Activated CD4-positive, alpha-beta T cell treated with anti-CD3 and anti-CD28 coated beads for 36 hours (primary cell): ENCODE results near the gene ANTXR2. TPM values are rescaled to one million over a fixed set of nuclear protein-coding genes. Genes with fewer than 3 reads are reported as not detected.

Experiments
- ATAC-seq: fragments of 200-7000 bp; cut with Tn5 transposase; one replicate; pipeline ENCODE4 v1.10.0; 2021; ENCODE audit warnings: mild to moderate bottlenecking, moderate library complexity
- CTCF ChIA-PET: fragments of 350-600 bp; sonication (Branson Sonifier 250); formaldehyde crosslinking; loops from one replicate; lab custom pipeline; 2021; ENCODE audit warnings: antibody characterized with exemption; lab: Charles Lee
- POLR2A ChIA-PET: fragments of 350-600 bp; sonication (Branson Sonifier 250); formaldehyde crosslinking; loops from one replicate; lab custom pipeline; 2021; ENCODE audit warnings: antibody characterized with exemption, inconsistent platforms; lab: Charles Lee
- DNase-seq: peaks from one replicate; pipeline ENCODE4 v3.0.0-alpha.2; 2020
- H3K27ac Mint-ChIP-seq: one replicate; pipeline ENCODE4 v1.8.0; 2021; ENCODE audit warnings: mixed read lengths
- H3K27me3 Mint-ChIP-seq: one replicate; pipeline ENCODE4 v1.8.0; 2021; ENCODE audit warnings: mixed read lengths
- H3K36me3 Mint-ChIP-seq: one replicate; pipeline ENCODE4 v1.8.0; 2021; ENCODE audit warnings: low read depth, mixed read lengths
- H3K4me1 Mint-ChIP-seq: one replicate; pipeline ENCODE4 v1.8.0; 2021; ENCODE audit warnings: mixed read lengths
- H3K4me3 Mint-ChIP-seq: one replicate; pipeline ENCODE4 v1.8.0; 2021; ENCODE audit warnings: mild to moderate bottlenecking, moderate library complexity, mixed read lengths
- H3K9me3 Mint-ChIP-seq: one replicate; pipeline ENCODE4 v1.8.0; 2021; ENCODE audit warnings: low read depth, mixed read lengths
- intact Hi-C, 2 experiments: fragments of 100-400 bp; cut with DNase I in 1 of 2; cut with micrococcal nuclease in 1 of 2; formaldehyde crosslinking; loops; one replicate each; pipeline versions ENCODE4 v1.14.2 to v1.15.1; 2022 to 2024; cut with DNase I, micrococcal nuclease
- total RNA-seq, 2 experiments: library from RNA; stranded (reverse); gene quantifications; one replicate each; pipeline ENCODE4 v1.2.3, GENCODE V29; 2021

Gene ANTXR2
- total RNA-seq, 2 experiments from 2014 or later: 2.3 to 3.8 TPM

DNA sequence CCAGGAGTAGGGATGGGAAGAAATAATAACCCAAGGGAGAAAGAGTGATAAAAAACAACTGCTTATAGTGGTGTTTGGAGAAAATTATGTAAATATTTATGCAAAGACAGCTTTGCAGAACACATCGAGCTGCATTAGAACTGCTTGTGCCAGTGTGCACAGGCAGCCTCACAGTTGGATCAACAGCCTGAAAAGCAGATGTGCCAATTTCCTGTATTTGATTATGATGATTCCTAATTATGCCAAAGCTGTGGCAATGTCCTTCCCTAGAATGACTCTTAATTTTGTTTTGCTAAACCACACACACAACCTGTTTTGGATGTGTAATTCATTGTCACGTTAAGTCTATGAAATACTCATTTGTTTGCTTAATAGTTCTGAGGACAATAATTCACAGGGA, 30.6 kb upstream of the ANTXR2 start:
- Mint-ChIP-seq H3K36me3 (peaks cover 4% of the 10 kb centered on the region), H3K27ac (no peak overlapping the region), H3K27me3 (no peaks in the 10 kb centered on the region), H3K4me1 (peaks cover 12% of the 10 kb centered on the region), H3K9me3 (peaks cover 14% of the 10 kb centered on the region), H3K4me3 (no peak overlapping the region)
- ATAC-seq (no peak), DNase-seq (no peak)
- intact Hi-C loops: no loop called here
- ChIA-PET POLR2A (no interaction called here), CTCF (interaction anchor here (0.7 to 0.9 kb wide), 2 partner anchors 17 to 21 kb away, joined by 3 read pairs; no protein-coding TSS in a partner anchor)

DNA sequence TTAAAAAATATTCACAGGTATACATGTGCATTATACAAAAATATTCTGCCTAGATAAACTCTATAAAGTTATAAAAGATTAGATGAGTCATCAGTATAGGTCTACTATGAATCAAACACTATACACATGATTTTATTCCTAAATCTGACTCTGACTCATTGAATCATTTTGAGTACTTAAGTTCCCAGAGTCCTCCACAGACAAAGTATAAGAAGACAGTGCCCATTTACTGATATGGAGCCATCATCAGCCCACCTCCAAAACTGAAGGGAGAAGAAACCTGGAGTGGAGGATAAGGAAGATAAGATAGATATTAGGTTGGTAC, 28.7 kb upstream of the ANTXR2 start:
- DNase-seq (no peak), ATAC-seq (peak; percentile 78)
- H3K27ac Mint-ChIP-seq: no peak overlapping the region
- H3K27me3 Mint-ChIP-seq: no peaks in the 10 kb centered on the region
- peaks cover 7% of the 10 kb centered on the region for H3K9me3 Mint-ChIP-seq
- CTCF ChIA-PET: no interaction called here
- H3K4me3 Mint-ChIP-seq: no peak overlapping the region
- peaks cover 12% of the 10 kb centered on the region for H3K4me1 Mint-ChIP-seq
- POLR2A ChIA-PET: no interaction called here
- H3K36me3 Mint-ChIP-seq: peaks cover 1% of the 10 kb centered on the region
- intact Hi-C loops: loop anchor here in 1 of 2 experiments (2.0 kb wide), 1 partner anchor 25 kb away; no protein-coding TSS in a partner anchor

DNA sequence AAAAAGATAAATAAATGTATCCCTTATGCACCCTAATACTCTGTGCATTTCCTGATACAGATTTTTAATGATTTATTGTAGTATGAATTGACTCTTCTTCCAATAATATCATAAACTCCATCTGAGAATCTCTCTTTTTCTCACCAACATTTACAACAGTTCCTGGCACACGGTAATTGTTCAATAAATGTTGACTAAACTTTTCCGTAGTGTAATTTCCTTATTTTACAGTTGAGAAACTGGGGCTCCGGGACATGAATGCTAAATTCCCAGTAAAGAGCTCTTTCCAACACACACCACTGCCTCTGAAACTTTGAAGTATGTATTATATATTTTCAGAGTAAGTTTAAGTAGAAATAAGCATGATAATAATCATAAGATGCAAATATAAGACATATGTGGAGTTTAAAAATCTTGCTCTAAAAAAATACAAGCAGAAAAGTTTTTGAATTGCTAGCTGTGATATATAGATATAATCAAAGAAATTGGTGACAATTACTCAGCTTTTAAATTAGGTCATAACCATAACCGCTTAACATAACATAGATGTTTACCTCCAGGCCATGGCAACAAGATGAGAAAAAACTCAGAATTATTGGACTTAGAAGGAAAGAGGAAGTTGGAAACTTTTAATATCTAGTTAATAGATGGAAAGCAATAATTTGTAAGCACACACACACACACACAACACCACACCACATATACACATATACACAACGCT, 28.2 kb upstream of the ANTXR2 start:
- no peaks in the 10 kb centered on the region for H3K27me3 Mint-ChIP-seq
- intact Hi-C loops: loop anchor here in 1 of 2 experiments (2.0 kb wide), 1 partner anchor 24 kb away; no protein-coding TSS in a partner anchor
- H3K36me3 Mint-ChIP-seq: no peaks in the 10 kb centered on the region
- peaks cover 3% of the 10 kb centered on the region for H3K9me3 Mint-ChIP-seq
- DNase-seq (no peak), ATAC-seq (no peak)
- H3K27ac Mint-ChIP-seq: no peak overlapping the region
- ChIA-PET POLR2A (no interaction called here), CTCF (no interaction called here)
- no peak overlapping the region for H3K4me3 Mint-ChIP-seq
- H3K4me1 Mint-ChIP-seq: peaks cover 12% of the 10 kb centered on the region

DNA sequence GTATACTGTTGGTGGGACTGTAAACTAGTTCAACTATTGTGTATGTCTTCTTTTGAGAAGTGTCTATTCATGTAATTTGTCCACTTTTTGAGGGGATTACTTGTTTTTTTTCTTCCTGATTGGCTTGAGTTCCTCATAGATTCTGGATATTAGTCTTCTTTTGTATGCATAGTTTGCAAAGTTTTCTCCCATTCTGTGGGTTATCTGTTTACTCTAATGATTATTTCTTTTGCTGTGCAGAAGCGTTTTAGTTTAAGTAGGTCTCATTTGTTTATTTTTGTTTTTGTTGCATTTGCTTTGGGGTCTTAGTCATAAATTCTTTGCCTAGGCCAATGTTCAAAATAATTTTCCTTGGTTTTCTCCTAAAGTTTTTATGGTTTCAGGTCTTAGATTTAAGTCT, 26.6 kb upstream of the ANTXR2 start:
- DNase-seq (no peak), ATAC-seq (no peak)
- H3K27ac Mint-ChIP-seq: no peak overlapping the region
- no peaks in the 10 kb centered on the region for H3K36me3 Mint-ChIP-seq
- no peaks in the 10 kb centered on the region for H3K9me3 Mint-ChIP-seq
- H3K4me1 Mint-ChIP-seq: peaks cover 12% of the 10 kb centered on the region
- H3K4me3 Mint-ChIP-seq: no peak overlapping the region
- intact Hi-C loops: loop anchor here in 1 of 2 experiments (2.0 kb wide), 1 partner anchor 23 kb away; no protein-coding TSS in a partner anchor
- ChIA-PET CTCF (no interaction called here), POLR2A (no interaction called here)
- H3K27me3 Mint-ChIP-seq: no peaks in the 10 kb centered on the region

DNA sequence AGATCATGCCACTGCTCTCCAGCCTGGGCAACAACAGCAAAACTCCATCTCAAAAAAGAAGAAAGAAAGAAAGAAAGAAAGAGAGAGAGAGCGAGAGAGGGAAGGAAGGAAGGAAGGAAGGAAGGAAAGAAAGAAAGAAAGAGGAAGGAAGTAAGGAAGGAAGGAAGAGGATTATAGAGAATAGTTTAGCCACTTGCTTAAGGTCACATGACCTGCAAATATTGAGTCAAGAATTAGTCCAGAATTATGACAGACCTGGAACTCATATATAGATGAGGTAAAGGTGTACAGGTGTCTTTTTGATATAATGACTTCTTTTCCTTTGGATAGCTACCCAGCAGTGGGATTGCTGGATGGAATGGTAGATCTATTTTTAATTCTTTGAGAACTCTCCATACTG, 25.6 kb upstream of the ANTXR2 start:
- Mint-ChIP-seq H3K27me3 (no peaks in the 10 kb centered on the region), H3K4me1 (peaks cover 12% of the 10 kb centered on the region), H3K36me3 (no peaks in the 10 kb centered on the region), H3K27ac (no peak overlapping the region), H3K4me3 (no peak overlapping the region), H3K9me3 (no peaks in the 10 kb centered on the region)
- ChIA-PET CTCF (no interaction called here), POLR2A (no interaction called here)
- intact Hi-C loops: no loop called here
- ATAC-seq (no peak), DNase-seq (no peak)

DNA sequence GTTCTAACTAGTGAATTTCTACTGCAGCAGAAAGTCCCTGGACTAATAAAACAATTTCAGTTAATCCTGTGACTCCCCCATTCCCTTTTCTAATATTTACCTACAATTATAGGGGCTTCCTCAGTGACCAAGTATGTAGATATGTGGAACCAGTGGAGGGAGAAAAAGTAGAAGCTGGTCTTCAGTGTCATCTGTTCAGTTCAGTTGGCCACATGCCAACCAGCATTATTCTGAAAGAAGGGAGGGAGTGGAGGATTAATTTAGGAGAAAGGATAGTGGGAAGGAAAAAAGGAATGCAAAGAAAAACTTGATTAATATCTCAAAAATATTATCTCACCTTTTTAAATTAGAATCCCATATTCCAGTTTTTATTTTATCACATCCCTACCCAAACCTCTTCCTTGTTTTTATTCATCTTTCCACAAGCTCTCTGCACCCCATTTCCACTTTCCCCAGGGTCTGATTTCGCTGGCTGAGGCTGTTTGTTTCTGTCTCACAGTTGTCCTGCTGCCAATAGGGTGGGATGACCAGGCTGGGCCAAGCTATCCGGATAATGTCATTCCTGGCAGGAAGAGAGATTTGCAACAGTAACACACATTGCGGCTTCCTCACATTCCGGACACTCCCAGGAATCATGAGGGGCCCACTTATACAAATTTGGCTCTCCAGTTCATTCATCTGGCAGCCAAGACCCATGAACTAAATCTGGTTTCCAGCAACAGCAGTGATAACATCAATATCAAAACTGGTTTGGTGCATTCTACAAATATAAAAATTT, 24.6 kb upstream of the ANTXR2 start:
- no peaks in the 10 kb centered on the region for H3K9me3 Mint-ChIP-seq
- ChIA-PET POLR2A (no interaction called here), CTCF (interaction anchor here (0.6 to 1.9 kb wide), 2 partner anchors 19 to 1819 kb away, joined by 4 to 7 read pairs; no protein-coding TSS in a partner anchor)
- no peaks in the 10 kb centered on the region for H3K27me3 Mint-ChIP-seq
- intact Hi-C loops: no loop called here
- H3K4me3 Mint-ChIP-seq: no peak overlapping the region
- H3K4me1 Mint-ChIP-seq: peaks cover 14% of the 10 kb centered on the region
- no peak overlapping the region for H3K27ac Mint-ChIP-seq
- H3K36me3 Mint-ChIP-seq: no peaks in the 10 kb centered on the region
- DNase-seq: no peak
- ATAC-seq: no peak

DNA sequence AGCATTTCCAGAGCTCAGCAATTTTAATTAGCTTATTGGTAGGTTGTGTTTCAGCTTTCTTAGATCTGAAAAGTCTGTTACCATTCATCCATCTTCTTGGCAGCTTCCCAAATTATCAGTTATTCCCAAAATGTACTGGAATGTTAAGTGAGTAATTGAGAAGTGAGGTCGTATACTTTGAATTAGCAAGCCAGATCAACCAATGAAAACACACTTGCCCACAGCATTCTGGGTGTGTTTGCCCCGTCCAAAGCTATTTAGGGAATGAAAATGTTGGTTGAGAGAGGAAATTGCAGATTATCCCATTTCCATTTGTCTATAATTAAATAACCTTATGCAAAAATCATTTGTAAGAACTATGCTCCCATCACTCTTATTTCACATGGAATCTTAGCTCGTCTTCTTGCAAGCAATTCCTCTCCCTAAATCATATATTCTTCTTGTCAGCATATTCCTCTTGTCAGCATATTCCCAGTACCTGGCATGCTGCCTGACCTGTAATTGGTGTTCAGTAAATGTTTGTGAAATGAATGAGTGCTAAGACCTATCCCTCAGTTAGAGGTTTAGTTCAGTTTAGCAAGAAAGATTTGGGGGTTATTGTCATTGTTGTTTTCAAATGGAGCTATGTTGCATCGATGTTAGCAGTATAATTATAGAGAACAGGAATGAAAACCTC, 23.3 kb upstream of the ANTXR2 start:
- ChIA-PET CTCF (interaction anchor here (1.1 to 1.9 kb wide), 3 partner anchors 9 to 120 kb away, joined by 3 to 7 read pairs (median 3); no protein-coding TSS in a partner anchor), POLR2A (interaction anchor here (0.5 kb wide), 1 partner anchor 111 kb away, joined by 5 read pairs; no protein-coding TSS in a partner anchor)
- Mint-ChIP-seq H3K27me3 (no peaks in the 10 kb centered on the region), H3K9me3 (no peaks in the 10 kb centered on the region), H3K4me1 (peaks cover 11% of the 10 kb centered on the region), H3K4me3 (no peak overlapping the region), H3K36me3 (no peaks in the 10 kb centered on the region), H3K27ac (no peak overlapping the region)
- intact Hi-C loops: no loop called here
- no peak for ATAC-seq
- no peak for DNase-seq

DNA sequence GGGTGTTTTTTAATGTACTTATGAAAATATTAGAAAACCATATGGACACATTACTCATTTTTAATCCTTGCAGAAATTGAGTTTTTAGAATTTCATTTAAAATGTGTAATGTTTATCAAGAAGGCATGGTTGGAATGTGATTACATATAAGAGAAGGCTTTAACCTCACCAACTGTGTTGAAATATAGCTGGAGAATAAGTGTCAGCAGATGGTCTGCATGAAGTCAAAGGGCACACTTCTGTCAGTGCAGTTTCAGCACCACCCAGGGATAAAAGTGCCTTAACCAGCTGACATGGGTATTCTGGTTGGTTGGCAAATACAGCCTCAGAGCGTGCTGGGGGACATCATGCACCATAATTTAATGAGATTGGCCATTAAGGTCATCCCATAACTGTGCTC, 21.2 kb upstream of the ANTXR2 start:
- Mint-ChIP-seq H3K27ac (no peak overlapping the region), H3K4me3 (no peak overlapping the region), H3K9me3 (no peaks in the 10 kb centered on the region), H3K4me1 (peaks cover 7% of the 10 kb centered on the region), H3K36me3 (no peaks in the 10 kb centered on the region), H3K27me3 (no peaks in the 10 kb centered on the region)
- ChIA-PET CTCF (interaction anchor here (1.3 kb wide), 1 partner anchor 12 kb away, joined by 4 read pairs; no protein-coding TSS in a partner anchor), POLR2A (no interaction called here)
- no peak for DNase-seq
- no peak for ATAC-seq
- intact Hi-C loops: no loop called here

DNA sequence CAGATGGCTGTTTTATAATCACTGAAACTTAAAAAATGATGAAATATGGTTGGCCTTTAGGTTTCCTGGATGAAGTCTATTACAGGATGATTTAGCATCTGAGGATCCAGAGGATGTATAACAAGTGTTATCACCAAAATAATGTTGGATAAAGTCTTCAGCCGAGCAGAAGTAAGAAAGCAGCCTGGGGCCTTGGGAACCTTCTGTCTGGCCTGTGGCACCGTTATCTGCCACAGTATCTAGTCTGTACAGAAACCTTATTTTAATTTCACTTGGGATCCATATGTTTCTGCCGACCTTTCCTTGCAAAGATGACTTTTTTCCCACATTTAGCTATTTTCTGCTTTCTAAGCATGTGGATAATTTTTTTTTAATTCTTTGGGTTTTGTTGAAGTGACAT, 20.5 kb upstream of the ANTXR2 start:
- intact Hi-C loops: no loop called here

DNA sequence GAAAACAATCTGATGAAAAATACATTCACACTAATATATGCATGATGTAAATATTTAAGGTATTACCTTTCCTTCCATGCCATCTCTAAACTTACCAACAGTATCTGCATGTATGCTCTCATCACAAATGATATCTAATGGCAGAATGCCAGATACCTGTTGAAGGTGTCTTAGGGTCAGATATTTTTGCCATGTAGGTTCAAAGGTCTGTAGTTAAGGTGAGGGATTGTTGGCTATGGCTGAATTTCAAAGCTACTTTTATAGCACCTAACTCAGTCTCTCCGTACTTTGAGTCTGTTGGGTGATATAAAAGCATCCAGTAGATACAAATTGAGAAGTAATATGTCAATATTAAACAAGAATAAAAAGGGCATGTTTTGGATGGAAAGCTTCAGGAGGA, 19.8 kb upstream of the ANTXR2 start:
- peaks cover 2% of the 10 kb centered on the region for H3K27me3 Mint-ChIP-seq
- no peaks in the 10 kb centered on the region for H3K36me3 Mint-ChIP-seq
- CTCF ChIA-PET: interaction anchor here (0.6 to 1.5 kb wide), 3 partner anchors 10 to 739 kb away, joined by 3 to 4 read pairs (median 3); no protein-coding TSS in a partner anchor
- POLR2A ChIA-PET: no interaction called here
- intact Hi-C loops: no loop called here
- no peak overlapping the region for H3K4me3 Mint-ChIP-seq
- no peak overlapping the region for H3K27ac Mint-ChIP-seq
- H3K4me1 Mint-ChIP-seq: peaks cover 7% of the 10 kb centered on the region
- DNase-seq (no peak), ATAC-seq (no peak)
- H3K9me3 Mint-ChIP-seq: no peaks in the 10 kb centered on the region

More for the DNA sequence above, 20.5 kb upstream of the ANTXR2 start:
- ChIA-PET CTCF (interaction anchor here (0.6 to 1.5 kb wide), 3 partner anchors 10 to 739 kb away, joined by 3 to 4 read pairs (median 3); no protein-coding TSS in a partner anchor), POLR2A (no interaction called here)
- H3K27ac Mint-ChIP-seq: no peak overlapping the region
- peaks cover 7% of the 10 kb centered on the region for H3K4me1 Mint-ChIP-seq
- no peak for ATAC-seq
- H3K36me3 Mint-ChIP-seq: no peaks in the 10 kb centered on the region
- H3K4me3 Mint-ChIP-seq: no peak overlapping the region
- peaks cover 2% of the 10 kb centered on the region for H3K27me3 Mint-ChIP-seq
- no peaks in the 10 kb centered on the region for H3K9me3 Mint-ChIP-seq
- DNase-seq: no peak

DNA sequence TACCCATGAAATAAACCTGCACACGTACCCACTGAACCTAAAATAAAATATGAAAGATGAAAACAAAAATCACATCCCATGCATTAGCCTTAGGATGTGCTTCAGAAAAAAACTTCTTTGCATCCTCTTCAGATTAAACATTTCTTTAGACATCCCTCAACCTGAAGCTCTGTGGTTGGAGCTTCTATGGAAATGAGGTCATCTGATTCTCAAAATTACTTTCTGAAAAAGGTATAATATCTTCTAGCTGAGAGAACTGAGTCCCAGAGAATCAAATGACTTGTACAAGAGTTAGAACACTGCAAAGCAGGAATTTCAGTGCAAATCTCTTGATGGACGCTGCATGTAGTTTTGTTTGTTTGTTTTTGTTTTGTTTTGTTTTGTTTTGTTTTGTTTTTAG, 19.1 kb upstream of the ANTXR2 start:
- intact Hi-C loops: no loop called here
- no peaks in the 10 kb centered on the region for H3K9me3 Mint-ChIP-seq

More for the DNA sequence above, 19.1 kb upstream of the ANTXR2 start:
- CTCF ChIA-PET: interaction anchor here (1.1 to 1.5 kb wide), 2 partner anchors 9 to 94 kb away, joined by 3 to 4 read pairs; no protein-coding TSS in a partner anchor
- Mint-ChIP-seq H3K36me3 (no peaks in the 10 kb centered on the region), H3K4me1 (peaks cover 7% of the 10 kb centered on the region), H3K27me3 (peaks cover 2% of the 10 kb centered on the region), H3K4me3 (no peak overlapping the region), H3K27ac (no peak overlapping the region)
- ATAC-seq: peak; percentile 33
- POLR2A ChIA-PET: no interaction called here
- no peak for DNase-seq
